Nephron progenitor cell (in vitro differentiated cells): ENCODE results near the gene GNB1L.
"Not testable (repeated sequence)": the region's sequence is repeated elsewhere in the genome, so short reads cannot be mapped to it uniquely, and the experiment has no call there.

ENCODE experiments used
- DNase-seq: peaks from one replicate; pipeline ENCODE4 v3.0.0; 2021
- H3K27ac Mint-ChIP-seq: 2 replicates; pipeline ENCODE4 v1.8.0; 2021; ENCODE audit warnings: mild to moderate bottlenecking, moderate library complexity, mixed read lengths
- H3K27me3 Mint-ChIP-seq: 2 replicates; pipeline ENCODE4 v1.8.0; 2021; ENCODE audit warnings: mild to moderate bottlenecking, low read depth, mixed read lengths; ENCODE audit not compliant: poor library complexity
- H3K36me3 Mint-ChIP-seq: 2 replicates; pipeline ENCODE4 v1.8.0; 2021; ENCODE audit warnings: low read depth, mixed read lengths
- H3K4me1 Mint-ChIP-seq: 2 replicates; pipeline ENCODE4 v1.8.0; 2021; ENCODE audit warnings: mixed read lengths
- H3K4me3 Mint-ChIP-seq: 2 replicates; pipeline ENCODE4 v1.8.0; 2021; ENCODE audit warnings: mild to moderate bottlenecking, moderate library complexity, mixed read lengths
- H3K9me3 Mint-ChIP-seq: 2 replicates; pipeline ENCODE4 v1.8.0; 2021; ENCODE audit warnings: mild to moderate bottlenecking, moderate library complexity, mixed read lengths
- TF ChIP-seq, protein P1 (sequence below): fragments of 200-600 bp; sonication (generic); IDR thresholded peaks from 2 replicates; pipeline ENCODE4 v1.5.0; 2021; ENCODE audit warnings: antibody characterized with exemption

GNB1L gene

DNA sequence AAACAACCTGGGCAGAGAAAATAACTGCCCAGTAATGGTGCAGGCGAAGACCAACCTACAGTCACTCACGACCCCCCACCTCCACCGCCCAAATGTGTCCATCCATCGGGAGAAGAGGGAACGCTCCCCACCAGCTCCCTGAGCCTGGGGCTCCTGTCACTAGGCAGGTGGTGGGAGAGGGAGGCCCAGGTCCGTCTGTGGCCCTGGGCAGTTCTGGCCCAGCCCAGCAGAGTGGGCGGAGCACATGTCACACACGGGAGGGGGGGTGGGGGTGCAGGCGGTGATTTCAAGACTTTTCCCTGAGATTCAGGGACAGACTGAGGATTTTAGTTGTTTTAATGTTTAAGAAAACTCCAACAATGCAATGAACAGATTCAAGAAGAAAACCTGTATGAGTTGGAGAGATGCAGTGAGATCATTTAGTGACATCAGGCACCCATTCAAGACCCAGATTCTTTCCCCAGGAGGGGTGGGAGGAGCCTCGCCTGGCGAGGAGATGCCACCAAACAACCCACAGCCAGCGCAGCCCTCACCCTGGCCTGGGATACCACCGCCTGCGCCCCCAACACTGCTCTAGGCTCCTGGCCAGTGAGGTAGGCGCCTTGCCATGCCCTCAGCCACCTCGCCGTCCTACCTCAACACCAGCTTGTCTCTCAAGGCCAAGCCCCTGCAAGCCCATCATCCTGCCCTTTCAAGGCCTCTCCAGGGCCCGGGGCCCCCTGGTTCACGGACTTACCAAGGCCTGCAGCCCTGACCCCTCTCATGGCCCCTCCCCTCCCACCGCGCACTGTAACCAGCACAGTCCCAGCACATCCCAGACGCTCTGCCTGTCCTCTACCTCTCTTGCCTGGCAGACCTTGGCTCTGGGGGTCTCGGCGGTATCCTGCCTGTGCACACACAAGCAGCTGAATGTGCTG, 57.3 kb downstream of the GNB1L start:
- peaks cover 31% of the 10 kb centered on the region for H3K36me3 Mint-ChIP-seq
- H3K27ac Mint-ChIP-seq: no peak overlapping the region
- peaks cover 11% of the 10 kb centered on the region for H3K27me3 Mint-ChIP-seq
- TF ChIP-seq, protein P1, sequence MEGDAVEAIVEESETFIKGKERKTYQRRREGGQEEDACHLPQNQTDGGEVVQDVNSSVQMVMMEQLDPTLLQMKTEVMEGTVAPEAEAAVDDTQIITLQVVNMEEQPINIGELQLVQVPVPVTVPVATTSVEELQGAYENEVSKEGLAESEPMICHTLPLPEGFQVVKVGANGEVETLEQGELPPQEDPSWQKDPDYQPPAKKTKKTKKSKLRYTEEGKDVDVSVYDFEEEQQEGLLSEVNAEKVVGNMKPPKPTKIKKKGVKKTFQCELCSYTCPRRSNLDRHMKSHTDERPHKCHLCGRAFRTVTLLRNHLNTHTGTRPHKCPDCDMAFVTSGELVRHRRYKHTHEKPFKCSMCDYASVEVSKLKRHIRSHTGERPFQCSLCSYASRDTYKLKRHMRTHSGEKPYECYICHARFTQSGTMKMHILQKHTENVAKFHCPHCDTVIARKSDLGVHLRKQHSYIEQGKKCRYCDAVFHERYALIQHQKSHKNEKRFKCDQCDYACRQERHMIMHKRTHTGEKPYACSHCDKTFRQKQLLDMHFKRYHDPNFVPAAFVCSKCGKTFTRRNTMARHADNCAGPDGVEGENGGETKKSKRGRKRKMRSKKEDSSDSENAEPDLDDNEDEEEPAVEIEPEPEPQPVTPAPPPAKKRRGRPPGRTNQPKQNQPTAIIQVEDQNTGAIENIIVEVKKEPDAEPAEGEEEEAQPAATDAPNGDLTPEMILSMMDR: no peak
- no peak overlapping the region for H3K4me3 Mint-ChIP-seq
- H3K4me1 Mint-ChIP-seq: peaks cover 26% of the 10 kb centered on the region
- H3K9me3 Mint-ChIP-seq: peaks cover 15% of the 10 kb centered on the region
- DNase-seq: no peak

DNA sequence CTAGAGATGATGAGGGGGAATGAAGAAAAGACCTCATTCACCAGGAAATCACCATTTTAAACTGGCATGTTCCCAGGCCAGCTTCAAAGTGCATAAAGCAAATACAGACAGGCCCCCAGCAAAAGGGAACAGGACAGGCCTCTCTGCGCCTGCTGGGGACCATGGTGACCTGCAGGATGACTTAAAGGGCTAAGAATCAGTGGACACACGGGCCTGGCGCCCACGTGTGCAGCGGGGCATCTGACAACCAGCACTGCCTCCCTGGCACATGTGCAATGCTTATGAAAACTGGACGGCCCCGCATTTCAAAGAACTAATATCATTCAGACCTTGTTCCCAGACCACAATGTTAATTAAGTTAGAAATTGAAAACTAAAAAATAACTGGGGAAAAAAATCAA, 58.5 kb downstream of the GNB1L start:
- H3K9me3 Mint-ChIP-seq: peaks cover 27% of the 10 kb centered on the region
- TF ChIP-seq, protein P1: no peak
- H3K27me3 Mint-ChIP-seq: peaks cover 14% of the 10 kb centered on the region
- H3K27ac Mint-ChIP-seq: no peak overlapping the region
- peaks cover 43% of the 10 kb centered on the region for H3K36me3 Mint-ChIP-seq
- DNase-seq: no peak
- no peak overlapping the region for H3K4me3 Mint-ChIP-seq
- H3K4me1 Mint-ChIP-seq: peaks cover 17% of the 10 kb centered on the region

DNA sequence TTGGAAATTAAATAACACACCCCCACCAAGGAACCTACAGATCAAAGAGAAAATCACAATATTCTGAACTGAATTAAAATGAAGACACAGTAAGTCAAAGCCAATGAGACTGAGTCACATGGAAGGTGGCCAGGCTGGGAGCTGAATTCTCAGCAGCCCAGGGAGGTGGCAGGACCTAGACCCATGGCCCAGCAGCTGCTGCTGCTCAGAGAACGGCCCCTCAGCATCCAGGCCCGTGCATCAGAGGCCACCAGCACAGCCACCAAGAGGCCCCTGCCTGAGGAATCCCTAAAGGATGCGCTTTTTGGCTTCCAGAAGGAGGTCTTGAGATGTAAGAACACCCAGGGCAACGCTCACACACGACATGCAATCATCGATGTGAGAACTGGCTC, 59.1 kb downstream of the GNB1L start:
- TF ChIP-seq, protein P1: no peak
- peaks cover 48% of the 10 kb centered on the region for H3K36me3 Mint-ChIP-seq
- DNase-seq: no peak
- peaks cover 19% of the 10 kb centered on the region for H3K27me3 Mint-ChIP-seq
- H3K4me1 Mint-ChIP-seq: peaks cover 17% of the 10 kb centered on the region
- H3K9me3 Mint-ChIP-seq: peaks cover 30% of the 10 kb centered on the region
- no peak overlapping the region for H3K4me3 Mint-ChIP-seq
- H3K27ac Mint-ChIP-seq: no peak overlapping the region

DNA sequence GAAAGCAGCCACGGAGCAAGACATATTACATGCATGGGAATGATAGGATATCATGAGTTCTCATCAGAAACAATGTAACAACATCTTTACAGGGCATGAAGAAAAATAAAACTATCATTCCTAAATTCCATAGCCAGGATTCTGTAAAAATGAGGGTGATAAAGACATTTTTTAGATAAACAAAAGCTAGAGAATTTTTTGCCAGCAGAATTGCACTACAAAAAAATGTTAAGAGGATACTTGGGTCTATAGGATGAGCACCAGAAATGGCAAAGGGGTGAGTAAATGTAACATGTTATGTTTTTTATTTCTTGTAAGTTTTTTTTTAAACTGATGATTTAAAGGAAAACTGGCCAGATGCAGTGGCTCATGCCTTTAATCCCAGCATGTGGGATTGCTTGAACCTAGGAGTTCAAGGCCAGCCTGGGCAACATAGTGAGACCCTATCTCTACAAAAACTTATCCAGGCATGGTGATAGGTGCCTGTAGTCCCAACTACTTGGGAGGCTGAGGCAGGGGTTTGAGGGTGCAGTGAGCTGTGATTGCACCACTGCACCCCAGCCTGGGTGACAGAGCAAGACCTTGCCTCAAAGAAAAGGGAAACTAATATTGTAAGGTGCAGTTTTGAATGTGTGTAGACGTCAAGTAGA, 60.9 kb downstream of the GNB1L start:
- TF ChIP-seq, protein P1: no peak

DNA sequence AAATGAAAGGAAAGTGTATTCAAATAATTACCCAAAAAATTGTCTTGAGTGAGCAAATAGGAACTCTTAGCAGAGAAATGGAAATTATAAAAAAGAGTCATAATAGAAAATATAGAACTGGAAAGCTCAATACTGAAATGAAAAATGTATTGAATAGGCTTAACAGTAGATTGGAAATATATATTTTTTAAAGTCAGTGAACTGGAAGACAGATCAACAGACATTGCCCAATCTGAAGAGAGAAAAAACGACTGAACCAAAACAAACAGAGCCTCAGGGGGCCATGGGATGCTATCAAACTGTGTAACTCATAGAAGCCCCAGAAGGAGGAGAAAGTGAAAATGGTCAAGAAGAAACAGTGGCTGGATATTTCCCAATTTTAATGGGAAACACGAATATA, 61.5 kb downstream of the GNB1L start:
- TF ChIP-seq, protein P1: no peak
- Mint-ChIP-seq H3K36me3 (peaks cover 59% of the 10 kb centered on the region), H3K4me1 (peaks cover 11% of the 10 kb centered on the region), H3K9me3 (peaks cover 40% of the 10 kb centered on the region), H3K27ac (no peak overlapping the region), H3K27me3 (peaks cover 24% of the 10 kb centered on the region), H3K4me3 (no peak overlapping the region)
- DNase-seq: no peak

More for the DNA sequence above, 60.9 kb downstream of the GNB1L start:
- Mint-ChIP-seq H3K36me3 (peaks cover 59% of the 10 kb centered on the region), H3K4me3 (no peak overlapping the region), H3K9me3 (peaks cover 40% of the 10 kb centered on the region), H3K4me1 (peaks cover 11% of the 10 kb centered on the region), H3K27me3 (peaks cover 24% of the 10 kb centered on the region), H3K27ac (no peak overlapping the region)
- DNase-seq: no peak

DNA sequence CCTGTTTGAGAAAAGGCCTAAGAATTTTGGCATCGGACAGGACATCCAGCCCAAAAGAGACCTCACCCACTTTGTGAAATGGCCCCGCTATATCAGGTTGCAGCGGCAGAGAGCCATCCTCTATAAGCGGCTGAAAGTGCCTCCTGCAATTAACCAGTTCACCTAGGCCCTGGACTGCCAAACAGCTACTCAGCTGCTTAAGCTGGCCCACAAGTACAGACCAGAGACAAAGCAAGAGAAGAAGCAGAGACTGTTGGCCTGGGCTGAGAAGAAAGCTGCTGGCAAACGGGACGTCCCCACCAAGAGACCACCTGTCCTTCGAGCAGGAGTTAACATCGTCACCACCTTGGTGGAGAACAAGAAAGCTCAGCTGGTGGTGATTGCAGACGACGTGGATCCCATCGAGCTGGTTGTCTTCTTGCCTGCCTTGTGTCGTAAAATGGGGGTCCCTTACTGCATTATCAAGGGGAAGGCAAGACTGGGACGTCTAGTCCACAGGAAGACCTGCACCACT, 62.2 kb downstream of the GNB1L start:
- peaks cover 30% of the 10 kb centered on the region for H3K27me3 Mint-ChIP-seq
- H3K27ac Mint-ChIP-seq, H3K4me3 Mint-ChIP-seq, DNase-seq: not testable (repeated sequence)
- peaks cover 59% of the 10 kb centered on the region for H3K36me3 Mint-ChIP-seq
- peaks cover 40% of the 10 kb centered on the region for H3K9me3 Mint-ChIP-seq
- peaks cover 11% of the 10 kb centered on the region for H3K4me1 Mint-ChIP-seq
